Measurements from ENCODE around the gene CFAP45.

CFAP45 gene

DNA sequence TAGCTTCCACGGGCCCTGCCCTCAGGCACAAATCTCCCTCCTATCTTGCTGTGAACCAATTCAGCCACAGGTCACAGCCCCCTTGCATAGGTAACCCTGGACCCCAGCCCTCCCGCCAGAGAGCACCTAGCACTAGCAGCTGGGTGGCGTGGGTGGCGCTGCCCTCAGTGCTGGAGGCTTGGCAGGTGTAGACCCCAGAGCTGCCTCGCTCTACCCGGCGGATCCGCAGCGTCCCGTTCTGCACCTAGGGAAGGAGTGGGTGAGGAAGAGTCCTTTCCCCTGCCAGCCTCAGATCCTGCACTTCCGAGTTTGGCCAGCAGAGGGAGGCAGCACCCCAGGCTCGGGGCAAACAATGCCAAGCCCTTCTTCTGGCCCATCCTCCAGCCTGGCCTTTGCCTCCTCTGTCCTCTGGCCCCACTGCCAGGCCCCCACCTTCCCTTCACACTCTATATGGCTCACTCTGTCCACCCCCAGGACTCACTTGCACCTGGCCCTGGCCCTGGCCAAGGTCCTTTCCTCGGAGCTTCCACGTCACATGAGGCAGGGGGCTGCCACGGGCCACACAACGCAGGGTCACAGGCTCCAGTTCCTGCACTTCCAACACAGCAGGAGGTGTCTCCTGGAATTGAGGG is 36.4 kb upstream of the CFAP45 start:
- peak; percentile 76 for DNase-seq (ENCODE audit: low spot score)

DNA sequence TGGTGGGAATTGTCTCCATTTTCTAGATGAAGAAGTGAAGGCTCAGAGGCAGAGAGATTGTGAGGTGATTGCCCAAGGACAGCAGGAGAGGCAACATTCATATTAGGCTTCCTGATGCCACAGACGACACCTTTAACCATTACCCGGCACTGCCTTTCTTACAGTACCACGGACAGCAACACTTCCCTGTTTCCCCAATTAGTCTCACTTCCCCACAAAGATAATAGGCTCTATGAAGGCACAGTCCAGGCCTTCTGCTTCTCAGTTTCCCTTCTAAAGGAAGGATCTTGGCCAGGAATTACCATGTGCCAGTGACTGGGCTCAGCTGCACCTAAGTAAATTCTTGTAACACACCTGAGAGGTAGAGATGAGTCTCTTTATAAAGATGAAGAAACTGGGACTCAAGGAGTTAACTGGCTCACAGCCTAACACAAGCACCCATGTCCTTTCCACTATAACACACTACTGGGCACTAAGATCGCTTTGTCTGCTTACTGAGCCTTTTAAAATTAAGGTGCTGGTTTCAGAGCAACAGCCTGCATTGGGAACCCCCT is 35.8 kb upstream of the CFAP45 start:
- DNase-seq (ENCODE audit: low spot score): no peak

DNA sequence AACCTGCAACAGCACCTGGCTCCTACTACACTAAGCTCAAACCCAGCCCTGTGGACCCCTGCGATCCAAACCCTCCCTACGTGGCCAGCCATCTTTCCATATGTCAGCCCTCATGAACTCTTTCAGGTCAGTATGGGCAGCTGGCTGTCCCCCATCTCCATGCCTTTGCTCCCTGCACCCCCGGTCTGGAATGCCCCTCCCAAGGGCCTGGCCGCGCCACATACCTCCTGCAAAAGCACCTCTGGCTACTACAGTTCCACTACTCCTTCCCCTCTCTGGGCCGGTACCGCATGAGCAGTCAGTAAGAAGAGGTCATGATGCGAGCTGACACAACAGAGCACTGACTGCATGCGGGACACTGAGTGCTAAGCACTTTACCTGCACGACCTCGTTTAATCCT is 35.3 kb upstream of the CFAP45 start:
- DNase-seq (ENCODE audit: low spot score): no peak

DNA sequence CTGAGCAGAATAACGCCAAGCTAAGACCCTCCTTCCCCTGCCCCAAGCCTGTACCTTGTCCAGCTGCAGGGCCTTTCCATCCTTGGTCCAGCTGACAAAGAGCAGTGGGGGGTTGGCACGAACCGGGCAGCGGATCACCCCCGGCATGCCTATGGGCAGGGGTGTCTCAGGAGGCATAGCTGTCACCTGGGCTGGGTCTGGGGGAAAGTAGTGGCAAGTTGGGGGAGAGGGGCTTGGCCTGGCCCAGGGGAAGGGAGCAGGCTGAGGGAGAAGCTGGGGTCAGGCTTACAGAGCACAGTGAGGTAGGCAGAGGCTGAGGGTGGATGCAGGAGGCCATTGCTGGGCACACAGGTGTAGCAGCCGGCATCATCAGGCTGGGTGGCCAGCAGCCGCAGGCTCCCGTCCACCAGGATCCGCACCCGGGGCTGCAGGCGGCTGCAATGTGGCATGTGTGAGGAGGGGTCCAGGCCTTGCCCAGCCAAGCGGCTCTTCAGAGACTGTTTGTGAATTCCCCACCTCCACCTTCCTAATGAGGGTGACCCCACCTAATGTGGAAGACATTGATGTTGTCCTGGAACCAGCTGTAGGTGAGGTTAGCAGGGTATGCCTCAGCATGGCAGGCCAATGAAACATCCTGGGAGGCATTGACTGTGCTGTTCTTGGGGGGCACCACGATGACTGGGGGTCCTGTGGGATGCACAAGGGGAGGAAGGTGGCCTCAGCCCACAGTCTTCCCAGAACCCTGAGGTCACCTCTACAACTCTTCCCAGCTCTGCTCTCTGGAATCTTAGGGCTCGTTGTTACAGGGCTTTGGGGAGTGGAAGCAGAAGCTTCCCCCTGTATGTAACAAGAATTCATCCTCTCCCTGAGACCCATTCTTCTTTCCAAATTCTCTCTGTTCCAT is 34.4 kb upstream of the CFAP45 start:
- no peak for DNase-seq (ENCODE audit: low spot score)

DNA sequence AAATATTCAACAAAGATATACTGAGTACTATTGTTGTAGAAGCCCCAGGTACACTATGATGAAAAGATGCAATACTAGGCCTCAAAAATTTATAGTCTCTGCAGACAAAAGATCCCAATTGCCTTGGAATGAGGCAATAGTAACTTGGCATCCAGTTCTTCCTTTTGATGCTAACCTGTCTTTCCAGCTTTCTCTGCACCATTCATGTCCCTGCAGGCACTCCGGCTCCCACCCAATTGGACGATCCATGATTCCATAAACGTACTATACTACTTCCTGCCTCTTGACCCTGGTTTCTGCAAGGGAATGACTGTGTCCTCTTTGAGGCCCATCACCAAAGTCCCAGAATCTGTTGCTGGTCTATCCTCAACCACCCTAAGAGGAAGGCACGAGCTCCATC is 33.4 kb upstream of the CFAP45 start:
- DNase-seq (ENCODE audit: low spot score): no peak

DNA sequence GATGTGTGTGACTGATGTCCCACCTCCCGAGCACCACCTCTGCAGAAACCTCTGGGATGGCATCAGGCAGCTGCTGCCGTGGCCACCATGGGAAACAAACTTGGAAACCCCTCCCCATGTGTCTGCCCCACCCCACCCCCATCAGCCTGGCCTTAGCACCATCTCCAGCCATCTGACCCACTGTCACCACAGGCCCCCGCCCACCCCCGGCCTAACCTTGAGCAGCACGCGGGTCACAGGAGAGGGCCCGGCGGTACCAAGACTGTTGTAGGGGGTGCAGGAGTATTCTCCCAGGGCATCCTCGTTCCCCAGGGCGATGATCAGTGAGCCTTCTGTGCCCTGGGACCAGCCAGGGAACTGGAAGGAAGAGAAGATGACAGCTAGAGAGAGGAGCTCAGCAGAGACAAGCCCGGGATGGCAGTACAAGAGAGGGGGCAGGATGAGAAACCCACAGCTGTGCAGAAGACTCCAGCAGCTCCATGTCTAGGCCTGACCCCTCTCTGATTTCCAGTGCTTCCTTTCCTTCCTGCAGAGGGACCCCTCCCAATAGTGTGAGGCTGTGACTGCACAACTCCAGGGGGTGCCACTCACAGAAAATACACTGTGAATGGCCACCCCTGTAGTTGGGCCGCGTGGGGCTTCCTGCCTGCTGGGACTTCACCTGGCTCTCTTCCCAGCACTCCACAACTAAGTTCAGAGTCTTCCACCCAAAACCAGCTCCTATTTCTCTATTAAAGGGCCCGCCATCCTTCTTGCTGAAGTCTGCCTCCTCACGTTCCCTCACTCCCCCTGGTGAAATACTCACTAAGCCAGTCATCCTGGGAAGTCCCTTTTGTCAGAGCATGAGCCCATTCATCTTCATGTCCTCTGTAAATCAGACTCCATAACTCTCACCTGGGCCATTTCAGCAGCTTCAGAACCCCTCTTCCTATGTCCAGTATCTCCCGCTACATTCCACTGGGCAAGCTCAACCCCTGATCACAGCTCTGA is 32.6 kb upstream of the CFAP45 start:
- no peak for DNase-seq (ENCODE audit: low spot score)

DNA sequence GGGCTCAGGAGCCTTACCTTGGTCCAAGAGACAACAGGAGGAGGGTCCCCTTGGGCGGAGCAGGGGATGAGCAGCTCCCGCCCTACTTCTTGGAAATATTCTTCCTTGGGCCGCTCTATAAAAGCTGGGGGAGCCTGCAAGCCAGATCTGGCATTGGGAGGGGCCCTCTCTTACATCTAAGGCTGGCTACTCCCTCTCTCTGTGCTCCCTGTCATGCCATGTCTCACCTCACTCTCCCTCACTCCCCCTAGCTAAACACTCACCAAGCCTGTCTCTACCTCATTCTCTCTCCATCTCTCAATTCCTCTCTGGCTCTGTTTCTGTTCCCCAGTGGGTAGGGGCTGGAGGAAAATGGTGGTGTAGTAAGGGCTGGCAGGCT is 31.8 kb upstream of the CFAP45 start:
- DNase-seq (ENCODE audit: low spot score): no peak

DNA sequence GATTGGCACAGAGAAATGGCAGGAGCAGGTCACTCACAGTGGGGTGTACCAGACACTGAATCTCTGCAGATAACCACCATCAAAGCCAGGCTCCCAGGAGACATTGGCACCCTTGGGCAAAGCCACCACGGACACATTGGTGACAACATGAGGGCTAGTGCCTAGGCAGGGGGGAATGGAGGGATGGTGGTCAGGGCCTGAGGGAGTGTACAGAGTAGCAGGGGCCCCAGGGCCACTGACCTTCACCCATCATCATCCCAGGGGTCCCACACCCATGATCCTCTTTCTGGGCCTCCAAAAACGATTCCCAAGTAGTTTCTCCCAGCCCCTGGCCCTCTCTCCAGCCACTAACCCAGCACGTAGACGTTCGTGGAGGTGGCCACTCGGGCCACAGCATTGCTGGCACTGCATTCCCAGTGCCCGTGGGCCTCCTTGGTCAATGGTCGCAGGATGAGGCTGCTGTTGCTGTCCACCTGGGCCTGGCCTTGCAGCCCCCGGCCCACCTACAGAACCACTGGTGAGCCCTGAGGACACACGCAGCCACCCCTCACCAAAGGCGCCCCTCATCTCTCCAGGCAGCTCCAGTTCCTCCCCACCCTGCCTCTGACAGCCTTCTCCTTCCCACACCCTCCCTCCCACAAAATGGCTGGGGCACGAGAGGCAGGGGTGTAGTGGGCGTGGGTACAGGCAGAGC is 31.3 kb upstream of the CFAP45 start:
- DNase-seq (ENCODE audit: low spot score): no peak

DNA sequence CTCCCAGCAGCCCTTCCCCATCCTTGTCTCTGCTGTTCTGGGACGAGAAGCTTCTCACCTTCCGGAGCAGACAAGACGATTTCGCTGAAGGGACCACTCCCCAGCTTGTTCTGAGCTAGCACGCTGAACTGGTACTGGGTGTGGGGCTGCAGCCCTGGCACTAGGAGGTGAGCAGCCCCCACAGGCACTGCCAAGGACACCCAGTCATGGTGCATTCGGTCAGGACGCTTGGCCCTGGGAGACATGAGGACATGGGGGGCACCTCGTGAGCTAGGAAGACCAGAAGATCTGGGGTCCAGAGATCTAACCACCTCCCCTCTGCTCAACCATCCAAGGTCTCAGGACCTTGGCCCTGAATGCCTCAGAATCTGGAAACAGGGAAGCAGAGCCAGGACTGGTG is 30.7 kb upstream of the CFAP45 start:
- DNase-seq (ENCODE audit: low spot score): no peak

DNA sequence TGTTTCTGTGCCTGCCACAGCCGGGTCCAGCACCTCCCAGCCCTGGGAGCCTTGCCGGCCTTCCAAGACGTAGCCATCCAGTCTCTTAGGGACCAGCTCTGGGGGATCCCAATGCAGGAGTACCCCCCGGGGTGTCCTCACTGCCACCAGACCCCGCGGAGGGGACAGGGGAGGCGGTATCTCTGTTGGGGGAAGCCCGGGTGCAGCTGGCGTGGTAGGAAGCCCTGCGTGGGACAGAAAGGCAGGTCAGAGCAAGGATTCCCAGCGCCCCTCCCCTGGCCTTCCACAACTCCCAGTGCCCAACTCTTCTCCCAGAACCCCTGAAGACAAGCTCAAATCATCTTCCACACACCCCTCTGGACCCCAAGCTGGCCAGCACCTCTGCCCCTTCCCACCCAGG is 30.3 kb upstream of the CFAP45 start:
- DNase-seq (ENCODE audit: low spot score): no peak

DNA sequence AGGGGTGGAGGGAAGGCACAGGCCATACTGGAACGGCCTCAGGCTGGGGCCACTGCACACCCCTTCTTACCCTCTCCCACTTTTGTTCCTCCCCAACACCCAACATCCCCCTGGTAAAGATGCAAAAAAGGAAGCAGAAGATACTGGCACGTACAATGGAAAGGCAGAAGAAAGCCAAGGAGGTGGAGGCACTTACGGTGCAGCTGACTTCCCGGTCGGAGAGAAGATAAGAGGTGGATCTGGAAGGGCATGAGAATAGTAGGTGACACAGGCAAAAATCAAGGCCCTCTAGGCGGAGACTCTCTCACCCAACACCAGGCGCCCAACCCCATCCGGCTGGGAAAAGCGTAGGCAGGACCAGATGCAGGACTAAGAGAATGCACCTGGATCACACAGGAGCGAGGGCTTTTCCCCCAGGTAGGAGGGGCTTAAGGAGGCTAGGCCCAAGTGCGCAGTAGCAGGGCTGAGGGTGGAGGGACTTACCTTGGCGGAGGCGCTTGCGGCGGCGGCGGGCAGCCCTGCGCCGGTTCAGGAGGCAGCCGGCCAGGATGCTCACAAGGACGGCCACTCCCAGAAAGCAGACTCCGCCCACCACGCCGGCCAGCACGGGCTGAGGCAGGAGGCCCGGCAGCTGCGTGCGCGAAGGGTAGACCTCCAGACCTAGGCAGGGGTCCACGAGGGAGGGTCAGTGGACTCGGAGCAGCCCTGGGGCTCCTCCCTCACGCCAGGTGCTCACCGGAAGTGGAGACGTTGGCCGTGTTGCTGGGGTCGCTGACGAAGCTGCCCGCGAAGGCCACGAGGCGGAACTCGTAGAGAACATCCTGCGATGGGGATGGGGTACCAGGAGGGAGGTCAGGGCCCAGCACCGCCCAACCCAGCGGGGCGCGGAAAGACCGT is 29.4 kb upstream of the CFAP45 start:
- no peak for DNase-seq (ENCODE audit: low spot score)

DNA sequence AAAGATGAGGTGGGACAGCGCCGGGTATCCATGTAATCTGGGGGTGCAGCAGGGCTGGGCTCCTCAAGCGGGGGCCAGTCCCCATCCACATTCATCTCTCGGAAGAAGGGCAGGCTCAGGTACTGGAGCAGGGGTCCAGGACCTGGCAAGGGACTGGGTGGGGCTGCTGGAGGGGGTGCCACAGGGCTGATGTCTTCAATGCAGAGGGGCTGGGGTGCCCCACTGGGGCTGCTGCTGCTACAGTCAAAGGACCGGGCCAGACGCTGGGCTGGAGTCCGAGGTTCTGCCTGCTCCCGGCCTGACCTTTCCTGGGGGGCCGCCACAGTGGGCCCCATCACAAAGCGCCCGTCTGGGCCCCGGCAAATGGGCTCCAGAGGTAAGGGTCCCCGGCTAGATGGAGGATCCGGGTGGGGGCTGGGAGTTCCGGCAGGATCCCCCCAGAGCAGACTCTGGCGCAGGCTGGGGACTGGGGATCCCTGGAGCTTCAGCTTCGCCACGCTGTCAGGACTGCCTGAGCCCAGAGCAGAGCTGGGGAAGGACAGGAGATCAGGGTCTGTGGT is 28.6 kb upstream of the CFAP45 start:
- no peak for DNase-seq (ENCODE audit: low spot score)

DNA sequence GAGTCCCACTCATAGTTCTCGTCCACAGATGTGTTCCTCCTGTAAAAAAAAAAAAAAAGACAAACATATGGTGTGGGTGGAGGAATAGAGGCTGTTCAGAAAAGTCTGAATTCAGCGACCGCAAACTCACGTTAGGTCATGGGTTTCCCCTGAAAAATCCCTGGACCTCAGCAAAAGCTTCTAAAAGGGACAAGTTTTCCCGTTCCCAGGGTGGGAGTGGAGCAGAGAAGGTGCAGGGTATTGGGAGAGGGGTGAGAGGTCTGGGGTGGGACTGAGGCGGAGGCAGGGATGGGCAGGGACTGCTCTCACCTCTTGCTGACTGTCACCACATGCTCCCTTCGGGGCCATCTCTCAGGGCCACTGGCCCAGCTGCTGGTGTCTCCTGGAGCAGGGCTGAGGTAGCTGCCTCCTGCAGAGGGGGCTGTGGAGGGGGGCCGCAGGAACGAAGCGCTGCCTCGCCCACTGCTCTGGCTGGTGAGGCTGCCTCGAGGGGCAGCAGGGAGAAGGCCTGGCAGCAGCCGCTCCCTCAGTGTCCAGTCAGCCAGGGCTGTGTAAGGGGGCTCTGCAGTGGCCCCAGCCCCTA is 28.0 kb upstream of the CFAP45 start:
- DNase-seq (ENCODE audit: low spot score): no peak

DNA sequence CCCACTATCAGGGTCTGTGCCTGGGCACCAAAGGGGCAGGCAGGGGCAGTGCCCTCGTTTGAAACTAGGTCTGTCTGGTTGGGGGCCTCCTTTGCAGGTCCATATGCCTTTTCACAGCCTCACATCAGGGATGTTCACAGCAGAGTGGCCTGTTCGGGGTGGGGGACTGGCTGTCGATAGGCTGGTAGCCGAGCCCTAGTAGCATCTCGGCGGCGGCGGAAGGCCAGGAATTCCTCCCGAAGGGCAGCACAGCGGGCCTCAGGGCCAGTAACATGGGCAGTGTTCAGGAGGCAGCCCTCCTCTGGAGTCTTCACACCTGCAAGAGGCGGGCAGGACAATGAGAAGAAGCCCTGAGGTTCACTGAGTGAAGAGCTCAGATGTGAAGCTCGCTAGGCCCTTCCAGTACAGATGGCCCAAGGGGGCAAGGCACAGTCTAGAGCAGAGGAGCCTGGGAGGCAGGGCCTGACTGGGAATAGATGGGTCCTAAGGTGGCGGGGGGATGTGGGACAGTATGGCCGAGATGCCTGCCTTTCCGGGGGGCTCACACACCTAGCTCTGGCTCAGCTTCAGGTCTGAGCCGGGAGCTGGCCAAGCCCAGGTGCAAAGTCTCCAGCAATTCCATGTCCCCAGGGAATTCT is 27.4 kb upstream of the CFAP45 start:
- DNase-seq (ENCODE audit: low spot score): no peak

DNA sequence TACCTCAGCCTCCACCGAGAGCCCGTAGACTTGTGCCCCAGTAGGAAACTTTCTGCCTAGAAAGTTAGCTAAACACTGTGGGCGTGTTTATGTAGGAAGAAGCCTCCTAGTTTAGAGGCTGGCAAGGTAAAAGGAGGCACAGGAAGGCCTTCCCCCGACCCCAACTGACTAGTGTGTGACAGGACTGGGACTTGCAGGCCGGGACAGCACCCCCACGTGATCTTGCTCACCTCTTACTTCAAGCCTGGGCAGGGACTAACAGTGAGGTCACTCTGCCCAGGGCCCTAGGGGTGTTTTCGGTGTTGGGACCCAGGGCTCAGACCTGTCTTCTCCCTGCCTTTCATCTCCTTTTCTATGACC is 25.7 kb upstream of the CFAP45 start:
- no peak for DNase-seq (ENCODE audit: low spot score)

DNA sequence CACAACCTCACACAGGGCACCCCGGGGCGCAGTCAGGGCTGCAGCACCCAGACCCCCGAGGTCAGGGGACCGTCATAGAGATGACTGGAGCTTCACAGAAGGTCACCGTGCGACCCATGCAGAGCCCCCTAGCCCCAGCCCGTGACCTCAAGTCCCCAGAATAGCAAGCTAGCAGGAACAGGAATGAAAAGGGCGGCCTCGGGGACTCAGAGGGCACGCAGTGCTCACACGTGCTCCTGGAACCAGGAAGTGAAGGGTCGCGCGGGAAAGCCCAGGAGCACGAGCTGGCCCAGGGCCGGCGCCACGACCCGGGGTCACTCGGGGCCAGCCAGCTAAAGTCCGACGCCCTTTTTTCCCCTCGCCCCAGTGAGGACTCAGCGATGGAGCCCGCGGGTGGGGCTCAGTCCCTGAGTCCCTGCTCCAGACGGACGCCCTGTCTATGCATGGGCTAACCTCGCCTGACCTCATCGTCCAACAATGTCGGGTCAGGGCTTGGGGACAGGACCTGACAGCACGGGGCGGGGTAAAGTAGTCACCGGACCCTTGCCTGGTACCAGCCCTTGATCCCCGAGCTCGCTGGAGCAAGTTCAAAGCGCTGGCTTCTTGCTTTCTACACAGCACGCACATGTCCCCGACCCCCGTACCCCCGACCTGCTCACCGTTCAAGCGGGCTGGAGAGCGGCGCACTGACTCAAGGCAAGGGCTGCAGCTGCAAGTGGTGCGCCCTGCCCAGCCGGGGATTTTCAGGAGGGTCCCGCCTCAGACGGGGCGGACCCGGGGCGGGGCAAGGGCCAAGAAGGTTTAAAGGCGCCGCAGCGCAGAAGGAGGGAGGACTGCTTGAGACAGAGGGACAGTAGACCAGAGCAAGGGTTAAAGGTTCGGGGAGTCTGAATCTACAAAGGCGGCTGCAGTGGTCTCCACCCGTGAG is 25.1 kb upstream of the CFAP45 start, which contains the start of gene TAGLN2:
TSS of gene TAGLN2 (minus strand) at position 717 of the 928 bp plus-strand sequence. CDS start 4,998 bp downstream, outside the sequence.
- DNase-seq (ENCODE audit: low spot score): peak; percentile 88

DNA sequence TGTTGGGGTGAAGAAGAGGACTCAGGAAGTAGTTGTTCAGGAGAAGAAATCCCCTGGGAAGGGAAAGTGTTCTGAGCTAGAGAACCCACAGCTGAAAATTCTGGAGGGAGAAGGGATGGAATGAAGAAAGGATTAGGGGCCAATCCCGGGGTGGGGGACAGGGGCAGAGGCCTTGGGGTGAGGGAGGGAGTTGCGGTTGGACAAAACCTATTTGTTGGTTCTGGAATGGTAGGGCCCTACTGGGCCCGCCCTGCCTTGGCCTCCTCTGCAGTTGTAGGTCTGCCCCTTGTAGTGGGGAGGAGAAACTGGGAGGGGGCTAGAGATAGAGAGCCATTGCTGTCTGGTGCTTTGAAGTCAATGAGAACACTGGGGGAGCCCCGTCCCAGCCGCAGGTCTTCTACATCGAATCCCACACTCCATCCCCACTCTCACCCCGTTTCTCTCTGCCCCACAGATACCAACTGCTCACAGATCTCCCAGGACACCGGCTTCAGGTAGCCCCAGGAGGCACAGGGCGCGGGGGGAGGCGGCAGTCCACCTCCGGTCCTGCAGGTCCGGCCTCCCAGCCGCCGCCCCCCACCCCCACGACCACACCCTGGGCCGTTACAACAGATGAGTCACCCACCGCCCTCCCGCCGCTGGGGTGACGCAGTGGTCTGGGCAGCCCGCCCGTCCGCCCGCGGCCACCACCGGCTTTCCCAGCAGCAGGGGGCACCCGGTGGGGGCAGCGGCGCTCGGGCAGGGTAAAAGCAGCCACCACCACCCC is 24.2 kb upstream of the CFAP45 start:
- DNase-seq (ENCODE audit: low spot score): peak; percentile 53
